Prostate gland (tissue), 2 donors: Measurements from ENCODE around the gene HMX1.

ENCODE experiments used
- CTCF ChIP-seq, 4 experiments: fragments of 200-600 bp in 2 of 4; fragments of 450-650 bp in 2 of 4; sonication (generic) in 2 of 4; IDR thresholded peaks; 1 replicate in 3 of 4; 2 replicates in 1 of 4; pipeline ENCODE4 v1.5.1; 2016 to 2019; ENCODE audit warnings: antibody characterized with exemption in 4 of 4, mild to moderate bottlenecking in 2 of 4, moderate library complexity in 2 of 4
- POLR2A ChIP-seq: fragments of 450-650 bp; IDR thresholded peaks from one replicate; pipeline ENCODE4 v1.6.1; 2016; ENCODE audit warnings: antibody characterized with exemption, mild to moderate bottlenecking
- POLR2AphosphoS5 ChIP-seq: sonication (generic); formaldehyde crosslinking; IDR thresholded peaks from one replicate; pipeline ENCODE4 v1.6.1; 2017; ENCODE audit warnings: antibody characterized with exemption

DNA sequence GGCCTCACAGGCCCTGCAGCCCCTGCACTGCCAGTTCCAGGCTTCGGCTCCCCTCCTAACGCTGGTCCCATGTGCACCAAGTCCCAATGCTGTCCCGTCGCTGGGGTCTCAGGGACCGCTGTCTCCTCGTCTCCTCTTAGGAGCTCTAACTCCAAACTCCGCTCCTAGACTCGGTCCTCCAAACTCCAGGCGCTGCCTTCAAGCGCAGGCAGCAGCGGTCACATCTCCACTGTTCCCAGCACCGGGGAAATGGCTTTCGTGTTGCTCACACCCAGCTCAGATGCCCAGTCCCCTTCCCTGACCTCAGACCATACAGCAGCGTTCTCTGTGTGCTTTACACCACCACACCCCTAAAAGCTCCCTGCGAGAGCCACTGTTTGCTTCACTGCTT lies 19.6 kb upstream of the HMX1 start:
- TF ChIP-seq CTCF (IDR thresholded peaks at IDR 0.05) (no peak), POLR2A (no peak), POLR2AphosphoS5 (no peak)
